HFFc6 (cell line): Measurements from ENCODE around the gene SMAD2. TPM values are rescaled to one million over a fixed set of nuclear protein-coding genes. Genes with fewer than 3 reads are reported as not detected.

Experiments used
- DNase-seq: peaks from one replicate; pipeline ENCODE4 v3.0.0-alpha.2; 2018
- H3K27ac Mint-ChIP-seq: 2 replicates; pipeline ENCODE4 v1.8.0; 2020; ENCODE audit warnings: mild to moderate bottlenecking, mixed read lengths
- H3K27me3 Mint-ChIP-seq: 2 replicates; pipeline ENCODE4 v1.8.0; 2021; ENCODE audit warnings: mild to moderate bottlenecking, moderate library complexity, mixed read lengths; ENCODE audit not compliant: insufficient read depth
- H3K36me3 Mint-ChIP-seq: 2 replicates; pipeline ENCODE4 v1.8.0; 2021; ENCODE audit warnings: low read depth, mixed read lengths
- H3K4me1 Mint-ChIP-seq: 2 replicates; pipeline ENCODE4 v1.8.0; 2020; ENCODE audit warnings: low read depth, mixed read lengths
- H3K4me3 Mint-ChIP-seq: 2 replicates; pipeline ENCODE4 v1.8.0; 2020; ENCODE audit warnings: mild to moderate bottlenecking, moderate library complexity, mixed read lengths
- H3K9me3 Mint-ChIP-seq: 2 replicates; pipeline ENCODE4 v1.8.0; 2020; ENCODE audit warnings: mild to moderate bottlenecking, mixed read lengths
- CTCF ChIP-seq: fragments of 200-600 bp; sonication (generic); IDR thresholded peaks from 2 replicates; pipeline ENCODE4 v1.5.0; 2021; ENCODE audit warnings: antibody characterized with exemption, mild to moderate bottlenecking
- total RNA-seq, 6 experiments: library from RNA; stranded (reverse); fragmentation: NEBNext Ultra II Directional; extraction: Animal tissue kit (Norgen Biotek cat#: 25700); gene quantifications; 2 replicates in 1 of 6; 3 replicates in 5 of 6; pipeline ENCODE4 v1.2.3, GENCODE V29; 2021

The SMAD2 gene
- total RNA-seq, 6 experiments from 2014 or later: 99.3 to 116 (median 108) TPM

DNA sequence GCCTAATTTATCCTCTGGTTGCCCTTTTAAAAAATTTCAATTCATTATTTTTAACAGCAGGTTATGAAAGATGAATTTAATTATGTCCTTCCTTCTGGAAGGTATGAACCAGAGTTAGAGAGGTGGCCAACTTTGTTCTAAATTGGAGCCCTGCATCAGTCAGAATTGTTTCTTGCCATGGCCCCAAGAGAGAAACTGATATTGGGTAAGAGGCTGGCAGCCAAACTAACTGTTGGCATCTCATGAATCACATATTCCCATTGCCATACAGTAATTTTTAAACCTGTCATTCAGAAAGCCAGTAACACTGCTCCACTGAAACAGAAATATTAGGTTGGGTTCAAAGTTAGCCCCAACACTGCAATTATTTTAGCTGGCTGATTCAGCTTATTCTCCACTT lies 67.4 kb downstream of the SMAD2 start:
- peaks cover 28% of the 10 kb centered on the region for H3K36me3 Mint-ChIP-seq
- no peaks in the 10 kb centered on the region for H3K4me1 Mint-ChIP-seq

DNA sequence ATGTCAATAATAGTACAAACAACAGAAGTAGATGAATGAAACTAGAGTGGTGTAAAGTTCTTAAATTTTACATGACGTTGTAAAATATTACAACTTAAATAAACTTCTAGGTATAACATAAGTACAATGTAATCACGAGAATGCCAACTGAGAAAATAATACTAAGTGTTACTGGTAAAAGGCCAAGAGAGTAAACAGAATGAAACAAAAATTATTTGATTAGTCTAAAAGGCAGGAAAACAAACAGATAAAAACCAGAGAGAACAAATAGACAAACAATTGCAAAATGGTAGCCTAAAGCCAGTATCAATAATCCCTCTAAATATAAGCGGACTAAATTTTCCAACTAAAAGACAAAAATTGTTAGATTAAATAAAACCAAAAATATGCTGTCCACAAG lies 71.9 kb downstream of the SMAD2 start:
- no peak overlapping the region for H3K27ac Mint-ChIP-seq
- no peak overlapping the region for H3K4me3 Mint-ChIP-seq
- no peaks in the 10 kb centered on the region for H3K27me3 Mint-ChIP-seq
- H3K36me3 Mint-ChIP-seq: peaks cover 51% of the 10 kb centered on the region
- DNase-seq: no peak
- TF ChIP-seq CTCF: no peak
- H3K4me1 Mint-ChIP-seq: no peaks in the 10 kb centered on the region
- peaks cover 18% of the 10 kb centered on the region for H3K9me3 Mint-ChIP-seq

More for the DNA sequence above, 67.4 kb downstream of the SMAD2 start:
- DNase-seq: no peak
- Mint-ChIP-seq H3K9me3 (peaks cover 15% of the 10 kb centered on the region), H3K27ac (no peak overlapping the region), H3K27me3 (no peaks in the 10 kb centered on the region), H3K4me3 (no peak overlapping the region)
- no peak for TF ChIP-seq CTCF

DNA sequence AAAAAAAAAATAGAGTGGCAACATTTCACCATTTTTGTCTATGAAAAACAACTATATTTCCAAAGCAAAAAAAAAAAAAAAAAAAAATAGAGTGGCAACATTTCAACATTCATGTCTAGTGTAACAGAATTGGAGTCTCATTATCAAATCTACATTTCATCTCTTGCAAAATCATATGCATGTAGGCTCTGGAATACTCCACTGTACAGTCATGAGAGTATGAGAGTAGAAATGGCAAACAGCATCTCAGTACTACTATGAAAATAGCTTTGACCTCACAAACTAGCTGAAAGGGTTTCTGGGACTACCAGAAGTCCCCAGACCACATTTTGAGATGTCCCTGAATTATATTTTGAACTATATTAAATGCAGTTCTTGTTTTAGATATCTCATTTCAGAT lies 82.8 kb downstream of the SMAD2 start:
- Mint-ChIP-seq H3K4me1 (peaks cover 10% of the 10 kb centered on the region; the same call in 1 of the 2 replicates), H3K9me3 (no peaks in the 10 kb centered on the region), H3K27ac (no peak overlapping the region), H3K36me3 (peaks cover 11% of the 10 kb centered on the region; the same call in 1 of the 2 replicates), H3K27me3 (no peaks in the 10 kb centered on the region), H3K4me3 (no peak overlapping the region)
- no peak for TF ChIP-seq CTCF
- DNase-seq: no peak

DNA sequence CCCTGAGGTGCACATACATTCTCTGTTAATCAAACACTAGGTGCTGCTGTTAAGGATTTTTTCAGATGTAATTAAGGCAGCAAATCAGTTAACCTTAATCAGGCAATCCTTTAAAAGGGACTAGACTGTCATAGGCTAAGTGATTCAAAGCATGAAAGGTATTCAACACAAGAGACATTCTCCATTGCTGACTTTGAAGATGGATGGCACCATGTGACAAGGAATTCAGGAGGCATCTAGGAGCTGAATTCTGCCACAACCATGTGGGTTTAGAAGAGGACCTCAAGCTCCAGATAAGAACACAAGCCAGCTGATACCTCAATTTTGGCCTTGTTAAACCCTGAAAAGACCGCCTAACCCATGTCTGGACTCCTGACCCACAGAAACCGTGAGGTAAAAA lies 84.0 kb downstream of the SMAD2 start:
- Mint-ChIP-seq H3K27me3 (no peaks in the 10 kb centered on the region), H3K9me3 (no peaks in the 10 kb centered on the region), H3K4me1 (peaks cover 10% of the 10 kb centered on the region; the same call in 1 of the 2 replicates), H3K36me3 (peaks cover 12% of the 10 kb centered on the region; the same call in 1 of the 2 replicates), H3K4me3 (no peak overlapping the region), H3K27ac (no peak overlapping the region)
- no peak for DNase-seq
- TF ChIP-seq CTCF: no peak

DNA sequence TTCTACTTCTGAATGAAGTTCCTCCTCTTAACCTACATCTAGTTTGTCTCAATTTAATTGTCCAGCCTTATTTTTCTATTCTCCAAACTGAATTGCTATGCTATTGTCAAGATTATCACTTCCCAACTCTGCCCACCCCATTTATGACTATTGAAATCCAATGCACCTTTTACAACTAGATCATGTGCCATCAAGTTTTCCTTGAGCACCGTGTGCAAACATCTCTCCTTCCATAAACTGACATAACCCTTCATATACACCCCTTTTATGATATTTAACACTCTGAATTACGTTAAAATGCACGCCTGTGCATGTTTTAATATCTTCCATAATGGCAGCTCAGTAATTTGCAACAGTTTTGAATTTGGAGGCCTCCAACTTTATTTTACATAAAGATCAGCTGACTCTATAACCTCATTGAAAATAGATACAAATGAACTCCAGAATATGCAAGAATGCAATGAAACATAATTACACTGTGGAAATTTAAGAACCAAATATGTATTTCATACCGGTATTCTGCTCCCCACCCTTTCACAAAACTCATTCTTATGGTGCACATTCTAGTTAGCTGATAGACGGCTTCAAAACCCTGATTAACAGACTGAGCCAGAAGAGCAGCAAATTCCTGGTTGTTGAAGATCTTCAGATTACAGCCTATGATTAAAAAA lies 85.5 kb downstream of the SMAD2 start:
- no peak overlapping the region for H3K4me3 Mint-ChIP-seq
- peaks cover 10% of the 10 kb centered on the region; the same call in 1 of the 2 replicates for H3K4me1 Mint-ChIP-seq

More for the DNA sequence above, 85.5 kb downstream of the SMAD2 start:
- H3K27me3 Mint-ChIP-seq: no peaks in the 10 kb centered on the region
- no peak overlapping the region for H3K27ac Mint-ChIP-seq
- H3K36me3 Mint-ChIP-seq: peaks cover 12% of the 10 kb centered on the region; the same call in 1 of the 2 replicates
- TF ChIP-seq CTCF: no peak
- no peaks in the 10 kb centered on the region for H3K9me3 Mint-ChIP-seq
- DNase-seq: no peak
